IMR-90 (cell line): Measurements from ENCODE around the gene BAIAP2.

ENCODE experiments used
- CEBPB ChIP-seq: IDR thresholded peaks from 2 replicates; pipeline ENCODE4 v1.6.1; 2012; ENCODE audit warnings: low read depth, low read length, improper control_type of control experiment
- CTCF ChIP-seq: conservative IDR thresholded peaks from 2 replicates; pipeline ENCODE4 v1.5.1; 2012; ENCODE audit warnings: mild to moderate bottlenecking, low read depth, low read length, improper control_type of control experiment
- ELK1 ChIP-seq: fragments of 150-350 bp; IDR thresholded peaks from 2 replicates; pipeline ENCODE4 v1.6.1; 2016; ENCODE audit warnings: low read depth, mild to moderate bottlenecking, low read length, moderate library complexity, borderline replicate concordance
- MAZ ChIP-seq: IDR thresholded peaks from 2 replicates; pipeline ENCODE4 v1.6.1; 2012; ENCODE audit warnings: low read depth, mild to moderate bottlenecking, low read length, improper control_type of control experiment, moderate library complexity, borderline replicate concordance
- POLR2A ChIP-seq: IDR thresholded peaks from 2 replicates; pipeline ENCODE4 v1.6.1; 2012; ENCODE audit warnings: mild to moderate bottlenecking, low read depth, low read length
- RAD21 ChIP-seq: IDR thresholded peaks from 2 replicates; pipeline ENCODE4 v1.6.1; 2012; ENCODE audit warnings: low read length, improper control_type of control experiment
- RCOR1 ChIP-seq: IDR thresholded peaks from 2 replicates; pipeline ENCODE4 v1.6.1; 2012; ENCODE audit warnings: mild to moderate bottlenecking, low read length, improper control_type of control experiment; ENCODE audit not compliant: insufficient replicate concordance
- USF2 ChIP-seq: fragments of 150-350 bp; IDR thresholded peaks from 2 replicates; pipeline ENCODE4 v1.6.1; 2017; ENCODE audit warnings: mild to moderate bottlenecking, antibody characterized with exemption, low read length, low read depth

GRCh38 chr17:81140695-81141094 is 105.7 kb downstream of the BAIAP2 start:
- TF ChIP-seq RAD21 (no peak), CTCF (no peak), USF2 (no peak), RCOR1 (no peak), MAZ (no peak), ELK1 (no peak), CEBPB (no peak), POLR2A (no peak)
